Hematopoietic multipotent progenitor cell treated with erythropoietin and hydrocortisone succinate and interleukin-3 and kit ligand, for 4 days (in vitro differentiated cells): ENCODE data around the gene SERPINA3.
"Not testable (repeated sequence)": the region's sequence is repeated elsewhere in the genome, so short reads cannot be mapped to it uniquely, and the experiment has no call there.

ENCODE experiments used
- DNase-seq: peaks from one replicate; pipeline ENCODE4 v3.0.0-alpha.2; 2015

Gene SERPINA3

DNA sequence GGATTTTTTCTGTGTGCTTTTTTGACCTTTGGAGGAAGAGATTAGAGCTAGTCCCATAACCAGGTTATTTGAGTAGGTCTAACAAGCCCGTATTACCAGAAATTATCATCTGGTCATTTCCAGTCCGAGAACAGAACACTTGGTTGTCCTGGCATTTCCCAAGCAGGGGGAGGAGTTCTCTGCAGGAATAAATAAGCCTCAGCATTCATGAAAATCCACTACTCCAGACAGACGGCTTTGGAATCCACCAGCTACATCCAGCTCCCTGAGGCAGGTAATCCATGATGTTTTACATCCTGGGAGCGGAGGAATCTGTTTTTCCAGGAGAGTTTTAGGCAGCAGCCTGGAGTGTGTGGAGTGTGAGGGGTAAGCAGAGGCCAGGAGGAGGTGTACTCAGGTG lies at the start of gene SERPINA3:
Gene SERPINA3, plus strand, starts transcription at position 218 of the 400 bp plus-strand sequence. CDS start 2,051 bp downstream, outside the sequence.
- no peak for DNase-seq

DNA sequence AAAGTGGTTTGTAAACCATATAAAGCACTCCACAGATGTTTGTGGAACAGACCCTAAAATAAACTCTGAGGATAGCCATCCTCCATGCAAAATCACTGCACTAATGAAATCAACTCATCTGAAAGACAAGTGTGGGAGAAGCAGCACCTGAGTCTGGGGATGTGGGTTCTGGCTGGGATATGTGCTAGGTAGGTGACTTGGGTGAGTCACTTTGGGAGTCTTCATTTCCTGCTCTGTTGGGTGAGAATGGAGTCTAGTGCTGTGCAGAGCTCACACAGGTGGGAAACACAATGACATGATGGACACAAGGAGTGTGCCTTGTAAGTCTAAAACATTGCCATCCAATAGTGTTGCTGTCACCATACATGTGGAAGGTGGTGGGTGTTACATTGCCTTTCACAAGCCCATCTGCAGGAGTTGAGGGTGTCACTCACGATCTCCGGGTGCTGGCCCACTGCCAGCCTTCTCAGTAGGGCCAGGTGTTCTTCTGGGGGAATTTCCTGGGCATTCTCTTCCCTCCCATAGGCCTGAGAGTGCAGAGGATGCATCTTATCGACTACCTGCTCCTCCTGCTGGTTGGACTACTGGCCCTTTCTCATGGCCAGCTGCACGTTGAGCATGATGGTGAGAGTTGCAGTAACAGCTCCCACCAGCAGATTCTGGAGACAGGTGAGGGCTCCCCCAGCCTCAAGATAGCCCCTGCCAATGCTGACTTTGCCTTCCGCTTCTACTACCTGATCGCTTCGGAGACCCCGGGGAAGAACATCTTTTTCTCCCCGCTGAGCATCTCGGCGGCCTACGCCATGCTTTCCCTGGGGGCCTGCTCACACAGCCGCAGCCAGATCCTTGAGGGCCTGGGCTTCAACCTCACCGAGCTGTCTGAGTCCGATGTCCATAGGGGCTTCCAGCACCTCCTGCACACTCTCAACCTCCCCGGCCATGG lies 49.0 kb upstream of the SERPINA3 start:
- no peak for DNase-seq

DNA sequence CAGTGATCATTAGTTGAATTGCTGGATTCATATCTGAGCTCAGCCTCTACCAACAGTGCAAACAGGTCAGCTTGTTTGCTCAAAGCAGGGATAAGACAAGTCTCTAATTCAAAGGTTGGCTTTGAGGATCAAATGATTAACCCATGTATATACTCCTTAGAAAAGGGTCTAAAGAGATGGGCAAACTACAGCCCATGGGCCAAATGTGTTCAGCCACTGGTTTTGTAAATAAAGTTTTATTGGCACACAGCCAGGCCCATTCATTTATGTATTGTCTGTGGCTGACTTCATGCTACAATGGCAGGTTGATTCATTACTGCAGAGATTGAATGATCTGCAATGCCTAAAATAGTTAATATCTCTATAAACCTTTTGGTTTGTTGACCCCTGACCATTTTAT lies 47.8 kb upstream of the SERPINA3 start:
- DNase-seq = no peak

DNA sequence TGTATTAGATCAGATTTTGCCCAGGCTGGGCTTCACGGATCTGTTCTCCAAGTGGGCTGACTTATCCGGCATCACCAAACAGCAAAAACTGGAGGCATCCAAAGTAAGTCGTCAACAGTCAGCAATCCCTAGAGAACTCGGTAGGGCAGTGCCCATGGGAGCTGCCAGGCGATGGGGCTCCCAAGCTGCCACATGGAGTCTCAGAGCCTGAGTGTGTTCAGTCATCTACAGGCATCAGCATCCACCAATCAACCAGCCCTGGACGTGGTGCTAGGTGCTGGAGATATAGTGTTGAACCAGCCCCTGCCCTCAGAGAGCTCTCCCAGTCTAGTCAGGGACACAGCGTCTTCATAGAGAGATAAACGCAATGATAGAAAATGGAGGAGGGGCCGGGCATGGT lies 44.0 kb upstream of the SERPINA3 start:
- no peak for DNase-seq

DNA sequence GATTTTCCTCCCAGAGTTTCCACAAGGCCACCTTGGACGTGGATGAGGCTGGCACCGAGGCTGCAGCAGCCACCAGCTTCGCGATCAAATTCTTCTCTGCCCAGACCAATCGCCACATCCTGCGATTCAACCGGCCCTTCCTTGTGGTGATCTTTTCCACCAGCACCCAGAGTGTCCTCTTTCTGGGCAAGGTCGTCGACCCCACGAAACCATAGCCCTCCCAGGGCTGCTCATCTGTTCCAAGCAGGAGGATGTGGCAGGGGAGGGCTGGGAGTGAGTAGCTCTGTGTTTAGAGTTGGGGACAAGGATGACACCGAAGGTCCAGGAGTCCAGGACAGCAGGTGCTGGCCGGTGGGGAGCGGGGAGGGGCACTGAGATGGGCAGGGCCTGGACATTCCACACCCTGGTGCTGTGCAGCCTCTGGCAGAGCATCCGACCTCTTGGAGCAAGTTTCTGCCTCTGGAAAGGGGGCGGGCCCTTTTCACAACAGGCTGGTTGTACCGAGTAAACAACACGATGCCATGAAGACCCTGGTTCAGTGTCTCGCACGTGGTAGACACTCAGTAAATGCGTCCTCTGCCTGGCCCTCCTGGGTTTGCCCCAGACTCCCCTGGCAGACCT lies 42.7 kb upstream of the SERPINA3 start:
- DNase-seq = no peak

DNA sequence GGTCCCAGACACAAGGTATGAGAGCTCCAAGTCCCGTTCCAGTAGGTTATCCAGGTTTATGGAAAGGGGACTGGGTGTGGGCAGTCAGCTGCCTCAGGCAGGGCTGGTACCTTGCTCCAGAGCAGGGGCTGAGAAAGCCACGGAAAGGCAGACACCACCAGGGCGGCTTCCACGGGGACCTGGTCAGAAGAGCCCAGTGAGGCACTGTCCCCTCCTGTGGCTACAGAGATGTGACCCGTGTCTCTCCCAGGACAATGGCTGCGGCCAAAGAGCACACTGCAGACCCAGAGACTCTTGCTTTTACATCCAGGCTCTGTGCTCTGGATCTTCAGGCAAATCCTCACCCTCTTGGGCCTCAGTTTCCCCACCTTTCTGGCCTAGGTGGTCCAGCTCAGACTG lies 42.2 kb upstream of the SERPINA3 start:
- no peak for DNase-seq

DNA sequence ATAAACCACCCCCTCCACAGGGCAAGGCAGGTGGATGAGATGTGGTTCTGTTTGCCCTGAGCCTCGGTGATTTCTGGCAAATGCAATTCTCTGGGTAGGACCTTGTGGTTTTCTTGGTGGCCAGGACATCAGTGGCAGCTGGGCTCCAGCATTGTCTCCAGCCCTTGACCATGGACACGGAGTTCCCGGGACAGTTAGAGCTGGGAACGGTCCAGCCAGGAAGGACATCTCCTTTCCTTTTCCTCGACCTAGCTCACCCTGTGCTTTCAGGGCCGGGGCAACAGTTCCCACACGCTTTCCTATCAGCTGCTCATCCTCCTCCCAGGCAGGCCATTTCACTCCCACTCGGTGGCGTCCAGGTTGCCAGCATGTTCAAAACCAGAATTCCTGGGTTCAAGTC lies 41.8 kb upstream of the SERPINA3 start:
- DNase-seq = no peak

DNA sequence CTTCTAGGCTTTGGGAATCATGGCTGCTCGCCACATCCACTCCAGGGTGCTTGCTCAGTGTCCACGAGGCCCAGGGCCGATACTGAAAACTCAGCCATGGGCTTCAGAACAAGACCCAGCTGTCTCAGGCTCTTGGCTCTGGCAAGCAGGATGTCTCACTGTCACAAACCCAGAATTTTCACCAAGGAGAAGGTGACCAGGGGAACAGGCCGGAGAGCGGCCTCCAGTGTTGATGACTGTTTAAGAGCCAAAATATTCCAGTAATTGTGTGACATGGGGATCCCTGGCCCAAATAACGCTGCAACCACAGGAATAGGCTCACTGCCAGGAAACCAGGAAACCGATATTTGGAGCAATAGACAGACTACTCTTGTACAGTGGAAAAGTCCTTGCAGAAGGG lies 40.8 kb upstream of the SERPINA3 start:
- no peak for DNase-seq

DNA sequence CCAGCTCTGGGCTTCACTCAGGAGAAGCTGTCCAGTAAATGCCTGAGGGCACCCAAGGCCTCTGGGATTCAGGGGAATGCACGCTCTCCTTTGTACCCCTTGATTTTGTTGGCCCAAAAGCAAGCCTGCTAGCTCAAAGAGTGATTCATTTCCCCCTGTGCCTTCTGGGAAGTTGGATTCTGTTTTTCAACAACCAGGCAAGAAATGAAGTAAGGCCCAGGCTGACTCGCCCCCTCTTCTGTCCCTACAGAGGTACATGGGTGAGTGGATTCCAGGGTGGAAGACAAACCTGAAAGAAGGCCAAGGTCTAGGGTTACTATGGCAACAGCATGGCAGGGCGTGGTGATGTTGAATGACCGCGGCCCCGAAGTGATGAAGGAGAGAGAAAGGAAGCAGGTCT lies 40.2 kb upstream of the SERPINA3 start:
- DNase-seq = no peak

DNA sequence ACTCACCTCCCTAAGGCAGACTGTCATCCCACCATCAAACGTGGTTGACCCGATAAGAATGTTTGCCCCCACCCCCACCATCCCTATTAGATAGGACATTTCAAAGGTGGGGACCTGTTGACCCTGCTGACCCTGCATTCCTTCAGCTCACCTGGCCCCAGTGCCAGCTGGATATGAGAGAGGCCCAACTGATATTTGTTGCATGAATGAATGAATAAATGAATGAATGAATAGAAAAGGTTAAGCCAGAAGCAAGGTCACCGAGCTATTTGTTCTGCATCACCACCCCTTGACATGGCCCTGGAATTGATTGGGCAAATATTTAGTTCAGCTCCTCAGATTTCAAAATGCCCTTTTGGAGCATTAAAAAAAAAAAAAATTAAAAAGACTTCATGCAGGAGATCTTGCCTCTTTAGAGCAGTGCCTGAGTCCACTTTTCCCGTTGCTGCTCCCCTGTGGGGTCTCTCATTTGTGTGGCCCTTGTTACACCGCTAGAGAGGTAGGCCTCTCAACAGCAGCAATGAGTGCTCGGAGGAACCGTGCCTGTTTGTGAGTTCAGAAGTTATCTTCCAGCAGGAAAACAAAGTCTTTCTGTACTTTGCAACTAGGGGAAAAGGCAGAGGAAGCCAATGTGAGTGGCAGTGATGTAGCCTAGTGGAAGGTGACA lies 39.4 kb upstream of the SERPINA3 start:
- DNase-seq = no peak

DNA sequence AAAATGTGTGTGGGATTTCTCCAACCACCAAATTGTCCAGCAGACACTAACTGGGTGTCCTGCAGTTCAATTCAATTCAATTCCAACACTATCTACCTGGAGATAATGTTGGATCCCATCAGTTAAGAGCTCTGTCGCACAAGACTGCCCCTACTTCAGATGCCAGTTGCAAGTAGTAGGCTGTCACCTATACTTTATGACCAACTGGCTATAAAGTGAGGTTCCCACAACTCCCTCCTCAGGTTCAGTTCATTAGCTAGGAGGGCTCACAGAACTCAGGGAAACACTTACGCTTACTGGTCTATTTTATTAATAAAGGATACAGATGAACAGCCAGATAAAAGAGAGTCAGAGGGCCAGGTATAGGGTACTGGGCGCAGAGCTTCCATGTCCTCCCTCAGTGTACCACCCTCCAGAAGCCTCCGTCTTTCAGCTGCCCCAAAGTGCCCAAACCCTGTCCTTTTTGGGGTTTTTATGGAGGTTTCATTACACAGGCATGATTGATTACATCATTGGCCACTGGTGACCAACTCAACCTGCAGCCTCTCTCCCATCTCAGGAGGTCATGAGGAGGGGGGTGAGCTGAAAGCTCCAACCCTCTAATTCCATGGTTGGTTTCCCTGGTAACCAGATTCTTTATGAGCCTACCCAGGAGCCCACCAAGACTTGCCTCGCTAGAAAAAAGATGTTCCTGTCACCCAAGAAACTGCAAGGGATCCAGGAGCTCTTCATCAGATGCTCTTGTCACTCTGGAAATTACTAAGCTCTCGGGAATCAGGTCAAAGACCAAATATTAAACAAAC lies 38.5 kb upstream of the SERPINA3 start:
- DNase-seq = no peak

DNA sequence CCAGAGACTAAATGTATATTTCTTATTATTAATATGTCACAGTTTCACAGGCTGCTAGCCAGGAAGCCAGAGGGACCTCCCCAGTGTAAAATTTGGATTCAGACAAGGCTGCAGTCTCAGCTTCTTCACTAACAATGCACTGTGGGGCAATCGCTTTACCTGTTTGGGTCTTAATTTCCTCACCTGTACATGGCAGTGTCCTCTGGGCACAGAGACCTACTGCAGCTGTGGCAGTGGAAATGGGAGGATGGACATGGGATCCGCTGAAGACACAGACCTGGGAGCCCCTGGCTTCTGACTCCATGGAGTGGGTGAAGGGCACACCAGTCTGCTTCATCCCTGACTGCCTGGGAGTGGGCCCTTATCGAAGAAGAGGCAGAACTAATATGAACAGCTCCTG lies 37.9 kb upstream of the SERPINA3 start:
- no peak for DNase-seq

DNA sequence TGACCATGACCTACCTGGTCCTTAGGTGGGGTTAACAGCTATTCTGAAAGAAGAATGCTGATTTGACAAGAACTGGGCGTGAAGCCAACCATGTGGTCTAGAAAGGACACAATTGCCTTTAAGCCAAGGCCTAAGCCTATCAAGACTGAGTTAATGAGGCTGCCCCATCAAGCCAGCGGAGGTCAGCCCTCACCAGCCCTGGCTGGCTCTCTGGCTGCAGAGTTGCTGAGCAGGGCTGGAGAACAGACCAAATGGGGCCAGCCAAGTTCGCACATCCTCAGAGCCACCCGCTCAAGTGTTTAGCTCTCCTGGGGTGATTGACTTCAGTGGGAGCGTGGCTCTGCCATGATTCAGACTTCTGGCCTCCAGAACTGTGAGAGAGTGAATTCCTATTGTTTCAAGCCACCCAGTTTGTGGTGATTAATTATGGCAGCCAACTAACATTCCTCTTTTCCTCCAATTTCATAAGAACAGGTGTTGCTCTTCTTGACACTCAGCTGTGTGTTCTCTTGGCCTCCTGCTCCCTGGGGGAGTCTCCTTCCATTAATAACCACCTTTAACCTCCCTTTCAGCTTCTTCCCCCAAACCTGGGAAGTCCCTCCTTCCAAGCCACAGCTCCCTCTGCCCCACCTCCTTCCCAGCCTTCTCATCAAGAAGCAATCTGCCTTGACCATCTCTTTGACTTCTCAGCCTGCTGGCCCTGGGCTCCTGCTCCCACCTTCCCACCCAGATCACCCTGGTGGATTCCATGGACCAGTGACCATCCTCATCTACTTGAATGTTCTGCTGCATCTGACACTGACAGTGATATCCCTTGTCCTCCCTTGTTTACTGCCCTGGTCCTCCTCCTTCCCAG lies 36.2 kb upstream of the SERPINA3 start:
- no peak for DNase-seq

DNA sequence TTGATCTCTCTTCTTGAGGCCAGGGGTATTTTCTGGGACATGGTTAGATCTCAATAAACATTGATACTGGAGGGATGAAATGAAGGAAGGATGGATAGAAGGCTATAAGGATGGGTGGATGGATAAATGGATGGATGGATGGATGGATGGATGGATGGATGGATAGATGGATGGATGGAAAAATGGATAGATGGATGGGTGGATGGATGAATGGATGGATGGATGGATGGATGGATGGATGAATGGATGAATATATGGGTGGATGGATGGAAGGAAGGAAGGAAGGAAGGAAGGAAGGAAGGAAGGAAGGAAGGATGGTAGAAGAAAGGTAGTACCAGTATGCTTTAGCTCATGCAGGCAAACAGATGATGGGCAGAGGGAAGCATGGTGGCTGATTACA lies 34.7 kb upstream of the SERPINA3 start:
- not testable (repeated sequence) for DNase-seq

DNA sequence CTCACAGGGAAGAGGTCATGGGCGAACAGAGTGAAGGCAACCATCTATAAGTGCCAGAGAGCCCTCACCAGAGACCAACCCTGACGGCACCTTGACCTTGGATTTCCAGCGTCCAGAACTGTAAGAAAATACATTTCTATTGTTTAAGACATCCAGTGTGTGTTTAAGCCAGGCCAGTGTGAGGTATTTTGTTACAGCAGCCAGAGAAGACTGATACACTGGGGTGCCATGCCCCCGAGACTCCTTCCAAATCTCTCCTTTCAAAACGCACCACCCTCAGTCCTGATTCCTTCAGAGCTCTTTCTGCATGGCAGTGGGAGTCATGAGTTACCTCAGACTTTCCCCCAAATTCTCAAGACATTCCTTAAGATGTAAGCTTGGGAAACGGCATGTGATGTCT lies 33.5 kb upstream of the SERPINA3 start:
- DNase-seq = no peak

DNA sequence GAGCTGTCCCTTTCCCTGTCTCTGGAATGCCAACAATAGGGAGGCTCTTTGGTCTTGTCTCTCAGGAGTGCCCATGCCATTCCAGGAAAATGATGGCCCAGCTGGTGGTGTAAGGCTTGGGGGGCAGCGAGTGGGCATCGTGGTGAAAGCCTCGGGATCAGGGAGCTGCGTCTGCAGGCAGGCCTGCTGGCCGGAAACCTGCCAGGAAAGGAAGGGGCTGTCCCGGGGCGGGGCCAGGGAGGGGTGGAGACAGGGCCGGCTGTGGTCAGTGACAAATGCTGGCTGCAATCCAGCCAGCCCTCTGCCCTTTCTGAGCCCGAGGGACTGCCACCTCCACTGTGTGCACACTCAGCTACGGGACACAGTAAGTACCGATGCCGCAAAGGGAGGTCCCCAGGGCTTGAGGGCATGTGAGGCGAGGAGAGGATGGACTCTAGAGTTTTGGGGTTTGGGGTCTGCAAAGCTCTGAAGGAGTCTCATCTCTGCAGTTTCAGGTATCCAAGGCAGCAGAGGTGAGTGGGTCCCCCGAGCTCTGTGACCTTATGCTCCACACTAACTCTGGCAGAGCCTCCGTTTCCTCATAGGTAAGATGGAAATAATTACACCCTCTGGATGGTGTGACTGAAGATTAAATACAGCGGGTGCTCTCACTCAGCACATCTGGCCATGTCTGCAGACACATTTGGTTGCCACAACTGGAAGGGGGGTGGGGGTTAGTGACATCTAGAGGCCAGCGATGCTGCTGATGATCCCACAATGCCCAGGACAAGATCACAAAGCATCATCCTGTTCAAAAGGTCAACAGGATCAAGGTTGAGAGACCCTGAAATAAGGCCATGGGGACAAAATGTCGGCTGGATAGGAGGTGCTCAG lies 30.8 kb upstream of the SERPINA3 start, which contains the start of gene SERPINA5:
Gene SERPINA5, plus strand, starts transcription at position 300 of the 873 bp plus-strand sequence. CDS start 5,937 bp downstream, outside the sequence.
- DNase-seq = peak; percentile 6

DNA sequence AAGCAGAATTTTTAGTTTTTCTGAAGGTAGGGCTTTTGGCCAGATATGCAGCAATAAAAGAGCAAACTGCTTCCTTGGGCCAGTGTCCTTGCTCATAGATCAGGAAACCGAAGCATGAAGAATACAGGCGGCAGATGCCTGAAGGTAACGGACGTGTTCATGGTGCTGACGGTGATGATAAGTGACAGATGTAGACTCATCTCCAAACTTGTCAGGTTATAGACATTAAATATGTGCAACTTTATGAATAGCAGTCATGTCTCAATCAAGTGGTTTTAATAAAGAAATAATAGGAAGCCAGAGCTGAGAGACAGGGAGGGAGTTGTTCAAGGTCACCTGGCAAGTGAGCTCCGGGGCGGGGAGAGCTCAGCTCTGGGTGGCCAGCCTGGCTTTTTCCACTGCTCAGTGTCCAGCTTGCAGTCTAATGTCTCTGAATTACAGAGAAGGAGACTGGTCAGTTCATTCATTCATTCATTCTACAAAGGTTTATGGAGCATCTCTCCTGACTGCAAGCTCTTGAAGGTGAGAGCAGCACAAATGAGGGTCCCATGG lies 29.9 kb upstream of the SERPINA3 start:
- no peak for DNase-seq

DNA sequence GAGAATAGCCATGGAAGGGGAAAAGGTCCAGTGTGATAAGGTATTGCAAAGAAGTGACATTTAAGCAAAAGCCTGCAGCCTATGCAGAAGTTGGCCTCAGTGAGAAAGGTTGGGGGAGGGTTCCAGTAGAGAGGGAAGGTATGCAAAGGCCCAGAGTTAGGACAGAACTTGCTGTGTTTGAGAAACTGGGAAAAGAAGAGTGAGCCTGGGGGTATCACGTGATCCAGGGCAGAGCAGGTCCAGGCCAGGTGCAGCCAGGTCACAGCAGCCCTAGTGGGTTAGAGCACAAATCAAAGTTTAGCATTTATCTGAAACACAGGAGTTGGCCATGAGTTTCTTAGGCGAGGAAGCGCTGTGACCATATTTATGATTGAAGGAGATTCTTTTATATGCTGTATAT lies 29.3 kb upstream of the SERPINA3 start:
- no peak for DNase-seq

DNA sequence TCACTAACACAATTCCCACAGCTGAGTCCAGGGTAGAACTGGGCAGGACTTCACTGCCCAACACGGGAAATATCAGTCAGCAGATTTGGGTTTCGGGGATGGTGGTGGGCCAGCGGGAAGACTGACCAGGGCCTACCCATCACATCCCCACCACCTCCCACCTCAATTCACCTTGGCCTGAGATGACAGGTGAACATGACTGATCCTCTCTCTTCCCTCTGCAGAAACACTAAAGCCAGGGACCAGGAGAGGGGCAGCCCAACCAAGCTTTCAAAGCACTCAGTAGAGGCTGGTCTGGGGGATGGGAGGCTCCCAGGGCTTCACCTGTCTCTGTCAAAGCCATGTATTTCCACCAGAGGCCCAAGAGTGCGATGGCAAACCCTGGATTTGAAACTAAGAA lies 28.6 kb upstream of the SERPINA3 start:
- no peak for DNase-seq

DNA sequence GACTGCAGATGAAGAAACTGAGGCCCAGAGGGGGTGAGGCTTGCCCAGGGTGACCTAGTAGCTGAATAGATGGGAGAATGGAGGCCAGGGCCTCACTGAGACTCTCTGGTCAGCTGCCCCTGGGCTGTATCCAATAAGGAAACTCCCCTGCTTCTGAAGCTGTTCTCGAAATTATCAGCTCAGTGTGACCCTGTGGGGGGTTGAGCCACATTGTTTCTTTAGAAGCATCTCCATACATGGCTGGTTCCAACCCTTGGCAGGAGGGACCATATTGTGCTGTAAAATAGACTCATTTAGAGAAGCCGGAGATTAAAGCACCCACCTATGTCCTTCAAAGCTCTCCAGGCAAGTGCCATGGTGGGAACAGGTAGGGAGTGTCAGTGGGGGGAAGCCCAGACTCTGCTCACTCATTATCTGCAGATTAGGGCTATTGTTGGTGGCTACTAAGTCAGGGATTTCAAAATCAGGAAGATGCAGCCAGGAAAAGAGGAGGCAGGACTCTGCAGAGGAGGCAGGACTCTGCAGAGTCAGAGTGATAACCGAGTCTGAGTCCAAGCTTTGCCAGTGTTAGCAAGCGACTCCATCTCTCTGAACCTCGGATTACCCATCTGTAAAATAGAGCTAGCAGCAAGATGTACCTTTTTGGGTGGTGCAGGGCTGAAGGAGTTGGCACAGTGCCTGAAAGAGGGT lies 27.5 kb upstream of the SERPINA3 start:
- DNase-seq = no peak
